Keratinocyte (primary cell): ENCODE measurements around the gene MACROH2A1. TPM values are rescaled to one million over a fixed set of nuclear protein-coding genes. Genes with fewer than 3 reads are reported as not detected.

ENCODE experiments used
- DNase-seq: peaks from one replicate; pipeline ENCODE4 v3.0.0-alpha.2; 2011; ENCODE audit warnings: low read depth, missing footprints, low spot score
- FAIRE-seq: peaks from 2 replicates; lab custom pipeline; 2011; peaks lifted over from hg19 to GRCh38; lab: Jason Lieb, UNC
- H2AFZ ChIP-seq: 2 replicates; pipeline ENCODE4 v1.6.0; 2012; ENCODE audit warnings: low read length, control low read depth, inconsistent platforms; ENCODE audit not compliant: control insufficient read depth
- H3K27ac ChIP-seq: 2 replicates; pipeline ENCODE4 v1.5.1; 2011; ENCODE audit warnings: low read length; ENCODE audit not compliant: control insufficient read depth, insufficient read depth
- H3K27me3 ChIP-seq: 3 replicates; pipeline ENCODE4 v1.6.0; 2011; ENCODE audit warnings: low read length; ENCODE audit not compliant: control insufficient read depth, insufficient read depth; ENCODE audit errors: extremely low read depth
- H3K36me3 ChIP-seq, 2 experiments: 2 replicates in 1 of 2; 3 replicates in 1 of 2; pipeline ENCODE4 v1.5.1; 2011; ENCODE audit warnings: low read length in 2 of 2, mild to moderate bottlenecking in 1 of 2; ENCODE audit not compliant: control insufficient read depth in 2 of 2, insufficient read depth in 2 of 2; ENCODE audit errors: extremely low read depth in 1 of 2
- H3K4me1 ChIP-seq: 3 replicates; pipeline ENCODE4 v1.5.1; 2011; ENCODE audit warnings: low read length; ENCODE audit not compliant: control insufficient read depth, insufficient read depth; ENCODE audit errors: extremely low read depth
- H3K4me2 ChIP-seq: 3 replicates; pipeline ENCODE4 v1.6.0; 2011; ENCODE audit warnings: low read depth, low read length; ENCODE audit not compliant: control insufficient read depth, insufficient read depth; ENCODE audit errors: extremely low read depth
- H3K4me3 ChIP-seq, 3 experiments: fragments of 200-600 bp in 1 of 3; sonication (generic) in 1 of 3; 2 replicates in 2 of 3; 3 replicates in 1 of 3; pipeline ENCODE4 v1.5.1; 2011 to 2016; ENCODE audit warnings: low read length in 3 of 3, mild to moderate bottlenecking in 3 of 3, control low read depth in 2 of 3, inconsistent platforms in 1 of 3, low read depth in 1 of 3, mixed read lengths in 1 of 3, mixed run types in 1 of 3, moderate library complexity in 1 of 3; ENCODE audit not compliant: control insufficient read depth in 2 of 3, insufficient read depth in 2 of 3; ENCODE audit errors: extremely low read depth in 1 of 3
- H3K79me2 ChIP-seq: 2 replicates; pipeline ENCODE4 v1.6.0; 2012; ENCODE audit warnings: low read length; ENCODE audit not compliant: control insufficient read depth, insufficient read depth
- H3K9ac ChIP-seq: 3 replicates; pipeline ENCODE4 v1.6.0; 2011; ENCODE audit warnings: low read length; ENCODE audit not compliant: control insufficient read depth, insufficient read depth; ENCODE audit errors: extremely low read depth
- H3K9me1 ChIP-seq: 3 replicates; pipeline ENCODE4 v1.6.0; 2011; ENCODE audit warnings: low read length; ENCODE audit not compliant: control insufficient read depth, insufficient read depth; ENCODE audit errors: extremely low read depth
- H3K9me3 ChIP-seq: 2 replicates; pipeline ENCODE4 v1.5.1; 2012; ENCODE audit warnings: low read depth, low read length; ENCODE audit not compliant: control insufficient read depth
- H4K20me1 ChIP-seq: 3 replicates; pipeline ENCODE4 v1.6.0; 2011; ENCODE audit warnings: low read length; ENCODE audit not compliant: control insufficient read depth, insufficient read depth; ENCODE audit errors: extremely low read depth
- EZH2 ChIP-seq: IDR thresholded peaks from one replicate; pipeline ENCODE4 v1.6.1; 2012; ENCODE audit warnings: inconsistent platforms, mild to moderate bottlenecking, low read length, moderate library complexity
- dilution Hi-C: fragments of 300-500 bp; cut with MboI; formaldehyde crosslinking; loops from one replicate; pipeline ENCODE4 v1.7.0; 2020; ENCODE audit warnings: low sequenced_read_pairs; ENCODE audit not compliant: extremely low pct_ligation_motif_present
- polyA plus RNA-seq, 5 experiments: library from polyadenylated mRNA; depleted of rRNA in 3 of 5; stranded (reverse) in 3 of 5; stranded (forward) in 1 of 5; unstranded in 1 of 5; fragments of >200 nt; gene quantifications; 1 replicate in 1 of 5; 2 replicates in 3 of 5; 3 replicates in 1 of 5; pipeline versions ENCODE4 v1.2.1 to v1.2.3, GENCODE V29; 2011 to 2012; ENCODE audit warnings: missing spikeins in 2 of 5, low read depth in 1 of 5, low replicate concordance in 1 of 5
- TF ChIP-seq, protein P1 (sequence below), 3 experiments: IDR thresholded peaks in 1 of 3; conservative IDR thresholded peaks in 1 of 3; optimal IDR thresholded peaks in 1 of 3; 2 replicates in 2 of 3; 3 replicates in 1 of 3; pipeline versions ENCODE3 to v1.5.1; 2011; ENCODE audit warnings: low read length in 3 of 3, mild to moderate bottlenecking in 3 of 3, moderate library complexity in 2 of 3, control low read depth in 1 of 3, inconsistent platforms in 1 of 3; ENCODE audit not compliant: insufficient read depth in 2 of 3; ENCODE audit errors: extremely low read depth in 1 of 3

The MACROH2A1 gene
- polyA plus RNA-seq, 1 donor (not counting 4 experiments of a cell fraction or from before 2014, with no cell fraction given): 208 TPM

DNA sequence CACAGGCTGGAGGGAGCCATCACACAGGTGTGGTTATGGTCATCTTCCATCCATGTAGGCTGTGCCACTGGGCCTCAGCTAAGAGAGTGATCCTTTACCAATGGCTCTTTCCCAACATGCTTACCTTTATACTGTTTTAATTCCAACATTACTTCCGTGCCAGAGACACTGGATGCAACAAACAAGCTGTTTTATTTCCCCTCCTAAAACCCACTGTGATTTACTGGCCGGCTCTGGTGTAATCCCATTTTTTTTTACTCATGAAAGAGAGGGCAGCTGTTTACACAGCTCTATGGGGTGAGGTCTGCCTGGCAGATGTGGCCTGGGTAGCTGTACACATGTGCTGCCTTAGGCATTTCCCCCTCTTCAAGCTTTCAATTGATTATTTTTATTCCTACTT is 58.5 kb downstream of the MACROH2A1 start:
- DNase-seq: no peak
- no peak overlapping the region for H3K27ac ChIP-seq
- no peak overlapping the region for H2AFZ ChIP-seq
- no peaks in the 10 kb centered on the region for H3K9me3 ChIP-seq
- H3K9me1 ChIP-seq: no peaks in the 10 kb centered on the region
- no peak overlapping the region for H3K4me2 ChIP-seq
- H3K4me3 ChIP-seq: no peak overlapping the region
- H3K4me1 ChIP-seq: peaks cover 11% of the 10 kb centered on the region
- TF ChIP-seq, protein P1, sequence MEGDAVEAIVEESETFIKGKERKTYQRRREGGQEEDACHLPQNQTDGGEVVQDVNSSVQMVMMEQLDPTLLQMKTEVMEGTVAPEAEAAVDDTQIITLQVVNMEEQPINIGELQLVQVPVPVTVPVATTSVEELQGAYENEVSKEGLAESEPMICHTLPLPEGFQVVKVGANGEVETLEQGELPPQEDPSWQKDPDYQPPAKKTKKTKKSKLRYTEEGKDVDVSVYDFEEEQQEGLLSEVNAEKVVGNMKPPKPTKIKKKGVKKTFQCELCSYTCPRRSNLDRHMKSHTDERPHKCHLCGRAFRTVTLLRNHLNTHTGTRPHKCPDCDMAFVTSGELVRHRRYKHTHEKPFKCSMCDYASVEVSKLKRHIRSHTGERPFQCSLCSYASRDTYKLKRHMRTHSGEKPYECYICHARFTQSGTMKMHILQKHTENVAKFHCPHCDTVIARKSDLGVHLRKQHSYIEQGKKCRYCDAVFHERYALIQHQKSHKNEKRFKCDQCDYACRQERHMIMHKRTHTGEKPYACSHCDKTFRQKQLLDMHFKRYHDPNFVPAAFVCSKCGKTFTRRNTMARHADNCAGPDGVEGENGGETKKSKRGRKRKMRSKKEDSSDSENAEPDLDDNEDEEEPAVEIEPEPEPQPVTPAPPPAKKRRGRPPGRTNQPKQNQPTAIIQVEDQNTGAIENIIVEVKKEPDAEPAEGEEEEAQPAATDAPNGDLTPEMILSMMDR (optimal IDR thresholded peaks at IDR 0.05 in 1 of 3, IDR thresholded peaks at IDR 0.05 in 1 of 3, conservative IDR thresholded peaks at IDR 0.05 in 1 of 3; ENCODE audit: extremely low read depth in 1 of 3, insufficient read depth in 2 of 3, low read length in 3 of 3): no peak
- TF ChIP-seq EZH2: no peak
- H4K20me1 ChIP-seq: no peaks in the 10 kb centered on the region
- no peak overlapping the region for H3K9ac ChIP-seq
- no peaks in the 10 kb centered on the region for H3K27me3 ChIP-seq
- H3K79me2 ChIP-seq: no peaks in the 10 kb centered on the region
- FAIRE-seq: no peak
- dilution Hi-C loops: no loop called here
- peaks cover 47 to 58% of the 10 kb centered on the region in 2 experiments for H3K36me3 ChIP-seq

DNA sequence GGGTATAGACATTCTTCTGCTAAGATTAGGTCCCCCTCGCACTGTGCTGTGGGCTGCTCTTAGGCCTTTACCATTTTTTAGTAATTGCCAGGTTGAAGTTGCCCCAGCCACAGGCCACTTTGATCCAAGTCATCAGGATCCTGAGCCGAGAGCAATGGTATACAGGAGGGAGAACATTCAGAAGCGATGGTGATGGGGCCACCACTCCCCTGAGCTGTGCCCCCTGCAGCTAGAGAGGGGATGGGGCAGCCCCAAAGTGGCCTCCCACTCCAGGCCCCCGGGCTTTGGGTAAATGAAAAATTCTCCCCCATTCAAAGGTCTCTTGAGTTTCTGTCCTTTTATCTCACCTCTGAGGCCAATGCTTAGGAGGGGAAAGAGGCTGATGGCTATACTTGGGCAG is 59.4 kb downstream of the MACROH2A1 start:
- FAIRE-seq (no peak), DNase-seq (no peak)
- no peaks in the 10 kb centered on the region for H3K9me1 ChIP-seq
- no peak overlapping the region for H3K27ac ChIP-seq
- no peak overlapping the region for H2AFZ ChIP-seq
- dilution Hi-C loops: no loop called here
- no peaks in the 10 kb centered on the region for H3K79me2 ChIP-seq
- H3K9ac ChIP-seq: no peak overlapping the region
- H3K27me3 ChIP-seq: no peaks in the 10 kb centered on the region
- no peak overlapping the region for H3K4me3 ChIP-seq
- H3K4me2 ChIP-seq: no peak overlapping the region
- no peaks in the 10 kb centered on the region for H4K20me1 ChIP-seq
- H3K36me3 ChIP-seq: peaks cover 51 to 63% of the 10 kb centered on the region in 2 experiments
- H3K9me3 ChIP-seq: no peaks in the 10 kb centered on the region
- H3K4me1 ChIP-seq: peaks cover 11% of the 10 kb centered on the region
- TF ChIP-seq, protein P1 (optimal IDR thresholded peaks at IDR 0.05 in 1 of 3, IDR thresholded peaks at IDR 0.05 in 1 of 3, conservative IDR thresholded peaks at IDR 0.05 in 1 of 3; ENCODE audit: extremely low read depth in 1 of 3, insufficient read depth in 2 of 3, low read length in 3 of 3): no peak
